Measurements from ENCODE around the gene SMIM1. TPM values are rescaled to one million over a fixed set of nuclear protein-coding genes. Genes with fewer than 3 reads are reported as not detected.
"Not testable (repeated sequence)": the region's sequence is repeated elsewhere in the genome, so short reads cannot be mapped to it uniquely, and the experiment has no call there.

The SMIM1 gene
- total RNA-seq, 1 experiment from 2014 or later: 2.7 TPM

GRCh38 chr1:3795453-3796214 lies 23.1 kb downstream of the SMIM1 start:
- CTCF ChIA-PET: interaction anchor here (0.8 kb wide), 1 partner anchor 41 kb away, joined by 4 read pairs; no protein-coding TSS in a partner anchor
- H3K27ac Mint-ChIP-seq (ENCODE audit: unreplicated experiment): peak overlapping the region; percentile 69
- TF ChIP-seq CTCF (IDR thresholded peaks at IDR 0.05; ENCODE audit: unreplicated experiment): no peak
- H3K4me1 Mint-ChIP-seq (ENCODE audit: low read depth, unreplicated experiment): peaks cover 9% of the 10 kb centered on the region
- BruUV-seq (replicated peaks): no TSS peak
- peaks cover 23% of the 10 kb centered on the region for H3K36me3 Mint-ChIP-seq (ENCODE audit: insufficient read depth, unreplicated experiment)
- H3K27me3 Mint-ChIP-seq (ENCODE audit: unreplicated experiment): peaks cover 7% of the 10 kb centered on the region
- no peaks in the 10 kb centered on the region for H3K9me3 Mint-ChIP-seq (ENCODE audit: low read depth, unreplicated experiment)
- intact Hi-C loops (cut with micrococcal nuclease; ENCODE audit: unreplicated experiment): no loop called here
- H3K4me3 Mint-ChIP-seq (ENCODE audit: low read depth, unreplicated experiment): peak overlapping the region; percentile 92
- no peak for DNase-seq

GRCh38 chr1:3796215-3797061 lies 23.9 kb downstream of the SMIM1 start, which contains the start of gene LRRC47:
TSS of gene LRRC47 (minus strand) at chr1:3796498. CDS start at chr1:3796476, 22 bp downstream.
- no TSS peak for BruUV-seq (replicated peaks)
- DNase-seq: peak; percentile 88
- H3K27me3 Mint-ChIP-seq (ENCODE audit: unreplicated experiment): peaks cover 15% of the 10 kb centered on the region
- peak within 1 kb of the TSS; percentile 92 for H3K4me3 Mint-ChIP-seq (ENCODE audit: low read depth, unreplicated experiment)
- peak within 1 kb of the TSS; percentile 69 for H3K27ac Mint-ChIP-seq (ENCODE audit: unreplicated experiment)
- intact Hi-C loops (cut with micrococcal nuclease; ENCODE audit: unreplicated experiment): no loop called here
- no peaks in the 10 kb centered on the region for H3K9me3 Mint-ChIP-seq (ENCODE audit: low read depth, unreplicated experiment)
- TF ChIP-seq CTCF (IDR thresholded peaks at IDR 0.05; ENCODE audit: unreplicated experiment): no peak
- peaks cover 23% of the 10 kb centered on the region for H3K36me3 Mint-ChIP-seq (ENCODE audit: insufficient read depth, unreplicated experiment)
- CTCF ChIA-PET: interaction anchor here (0.8 kb wide), 1 partner anchor 42 kb away, joined by 4 read pairs; no protein-coding TSS in a partner anchor
- H3K4me1 Mint-ChIP-seq (ENCODE audit: low read depth, unreplicated experiment): peaks cover 14% of the 10 kb centered on the region

- Mint-ChIP-seq H3K27ac (ENCODE audit: unreplicated experiment) (no peak overlapping the region), H3K36me3 (ENCODE audit: insufficient read depth, unreplicated experiment) (peaks cover 19% of the 10 kb centered on the region), H3K27me3 (ENCODE audit: unreplicated experiment) (peaks cover 46% of the 10 kb centered on the region), H3K4me1 (ENCODE audit: low read depth, unreplicated experiment) (peaks cover 26% of the 10 kb centered on the region), H3K9me3 (ENCODE audit: low read depth, unreplicated experiment) (no peaks in the 10 kb centered on the region), H3K4me3 (ENCODE audit: low read depth, unreplicated experiment) (no peak overlapping the region)
- no peak for TF ChIP-seq CTCF (IDR thresholded peaks at IDR 0.05; ENCODE audit: unreplicated experiment)
- CTCF ChIA-PET: interaction anchor here (0.7 kb wide), 1 partner anchor 180 kb away, joined by 10 read pairs; no protein-coding TSS in a partner anchor
- no peak for DNase-seq
- intact Hi-C loops (cut with micrococcal nuclease; ENCODE audit: unreplicated experiment): no loop called here
- BruUV-seq (replicated peaks): no TSS peak
Measured at GRCh38 chr1:3799976-3800685, 27.6 kb downstream of the SMIM1 start.

- peaks cover 49% of the 10 kb centered on the region for H3K27me3 Mint-ChIP-seq (ENCODE audit: unreplicated experiment)
- BruUV-seq (replicated peaks); CTCF ChIA-PET; H3K9me3 Mint-ChIP-seq (ENCODE audit: low read depth, unreplicated experiment); H3K4me3 Mint-ChIP-seq (ENCODE audit: low read depth, unreplicated experiment); DNase-seq; H3K27ac Mint-ChIP-seq (ENCODE audit: unreplicated experiment); intact Hi-C loops (cut with micrococcal nuclease; ENCODE audit: unreplicated experiment): not testable (repeated sequence)
- H3K36me3 Mint-ChIP-seq (ENCODE audit: insufficient read depth, unreplicated experiment): peaks cover 13% of the 10 kb centered on the region
- peaks cover 26% of the 10 kb centered on the region for H3K4me1 Mint-ChIP-seq (ENCODE audit: low read depth, unreplicated experiment)
Measured at GRCh38 chr1:3800795-3801194, 28.2 kb downstream of the SMIM1 start.
